Measurements from ENCODE around the gene DZIP3. TPM values are rescaled to one million over a fixed set of nuclear protein-coding genes. Genes with fewer than 3 reads are reported as not detected.

Gene DZIP3
- polyA plus RNA-seq, result 10 to 100 TPM in 1 of 4 donors, 1 to 10 TPM in 2, under 1 TPM in 1; 0.54 to 13.2 (median 2.0) TPM
- long read RNA-seq, donor 1, result 0 reads
- long read RNA-seq, donor 2, result 0 reads
- long read RNA-seq, donor 3, result 0 reads
- long read RNA-seq, donor 4, result 0 reads
- long read RNA-seq, donor 5, result 0 reads
- long read RNA-seq, donor 6, result 0 reads
- long read RNA-seq, donor 7, result 0 reads
- long read RNA-seq, donor 8, result 0 reads
- long read RNA-seq, donor 9, result 0 reads
- long read RNA-seq, donor 10, partial matches to known transcripts, result 0 of 1 reads
- long read RNA-seq, donor 10, other reads (novel, unspliced or antisense), result 0 of 1 reads

- Histone ChIP-seq H3K27ac (ENCODE audit: low read depth in 1 of 3, low read length in 2 of 3) (peak within 1 kb of the TSS; percentile 87 to 94 (median 89)), H3K27me3 (ENCODE audit: control insufficient read depth in 3 of 3, insufficient read depth in 3 of 3, low read length in 3 of 3) (no peaks in the 10 kb centered on the region), H3K9me3 (ENCODE audit: control insufficient read depth in 2 of 2, insufficient read depth in 1 of 2, low read depth in 1 of 2, low read length in 1 of 2) (no peaks in the 10 kb centered on the region), H3K4me3 (ENCODE audit: low read depth in 1 of 3, low read length in 3 of 3) (peak within 1 kb of the TSS; percentile 79 to 86 (median 81)), H3K36me3 (ENCODE audit: control insufficient read depth in 3 of 3, insufficient read depth in 2 of 3, low read depth in 1 of 3, low read length in 3 of 3) (no peaks in the 10 kb centered on the region), H3K4me1 (ENCODE audit: control insufficient read depth in 3 of 3, insufficient read depth in 2 of 3, low read depth in 1 of 3, low read length in 2 of 3) (peaks cover 0 to 3% (median 0%) of the 10 kb centered on the region in 3 donors)
- no peak for FAIRE-seq
- peak; percentile 74 to 94 for DNase-seq
- WGBS, 3 donors, result 0 to 1% (median 0%) methylated on average over 57 to 59 of the region's 59 CpGs
Measured at GRCh38 chr3:108589081-108589997, at the start of gene DZIP3, which contains the start of gene CIP2A. TSS of gene DZIP3 (plus strand) at chr3:108589722. CDS start at chr3:108605407, 15,685 bp downstream. TSS of gene CIP2A (minus strand) at chr3:108589438. CDS start at chr3:108589375, 63 bp downstream.

- Histone ChIP-seq H3K9me3 (ENCODE audit: control insufficient read depth in 2 of 2, insufficient read depth in 1 of 2, low read depth in 1 of 2, low read length in 1 of 2) (no peaks in the 10 kb centered on the region), H3K27ac (ENCODE audit: low read depth in 1 of 3, low read length in 2 of 3) (no peak overlapping the region), H3K4me1 (ENCODE audit: control insufficient read depth in 3 of 3, insufficient read depth in 2 of 3, low read depth in 1 of 3, low read length in 2 of 3) (no peaks in the 10 kb centered on the region), H3K27me3 (ENCODE audit: control insufficient read depth in 3 of 3, insufficient read depth in 3 of 3, low read length in 3 of 3) (no peaks in the 10 kb centered on the region), H3K36me3 (ENCODE audit: control insufficient read depth in 3 of 3, insufficient read depth in 2 of 3, low read depth in 1 of 3, low read length in 3 of 3) (peaks cover 0 to 6% (median 0%) of the 10 kb centered on the region in 3 donors), H3K4me3 (ENCODE audit: low read depth in 1 of 3, low read length in 3 of 3) (no peak overlapping the region)
- WGBS, 3 donors, result 65 to 91% (median 67%) methylated on average over 1 of the region's 1 CpG
- FAIRE-seq (peak; percentile 51), DNase-seq (peak in 1 of 2 donors; percentile 5)
Measured at GRCh38 chr3:108546247-108546646, 43.3 kb upstream of the DZIP3 start.

GRCh38 chr3:108546692-108547091 lies 42.8 kb upstream of the DZIP3 start:
- Histone ChIP-seq H3K9me3 (ENCODE audit: control insufficient read depth in 2 of 2, insufficient read depth in 1 of 2, low read depth in 1 of 2, low read length in 1 of 2) (no peaks in the 10 kb centered on the region), H3K4me1 (ENCODE audit: control insufficient read depth in 3 of 3, insufficient read depth in 2 of 3, low read depth in 1 of 3, low read length in 2 of 3) (no peaks in the 10 kb centered on the region), H3K27me3 (ENCODE audit: control insufficient read depth in 3 of 3, insufficient read depth in 3 of 3, low read length in 3 of 3) (no peaks in the 10 kb centered on the region), H3K36me3 (ENCODE audit: control insufficient read depth in 3 of 3, insufficient read depth in 2 of 3, low read depth in 1 of 3, low read length in 3 of 3) (peaks cover 0 to 6% (median 0%) of the 10 kb centered on the region in 3 donors), H3K27ac (ENCODE audit: low read depth in 1 of 3, low read length in 2 of 3) (no peak overlapping the region), H3K4me3 (ENCODE audit: low read depth in 1 of 3, low read length in 3 of 3) (no peak overlapping the region)
- DNase-seq, result no peak
- no peak for FAIRE-seq
- 73 to 84% (median 83%) methylated on average over 3 of the region's 3 CpGs for WGBS, 3 donors

DNA sequence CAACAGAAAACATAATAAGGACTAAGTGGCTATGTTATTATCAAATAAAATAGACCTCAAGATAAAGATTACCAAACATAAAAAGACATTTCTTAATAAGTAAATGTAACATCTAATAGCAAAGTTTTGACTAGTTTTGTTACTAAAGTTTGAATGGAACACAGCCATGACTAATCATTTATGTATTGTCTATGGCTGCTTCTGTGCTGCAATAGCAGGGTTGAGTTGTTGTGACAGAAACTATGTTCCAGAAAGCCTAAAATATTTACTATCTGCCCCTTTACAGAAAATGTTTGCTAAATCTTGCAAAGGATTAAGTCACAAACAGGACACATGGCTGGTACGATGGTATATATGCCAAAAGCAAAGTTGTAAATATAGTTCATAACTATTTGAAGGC lies 41.2 kb upstream of the DZIP3 start:
- DNase-seq (no peak), FAIRE-seq (no peak)
- Histone ChIP-seq H3K4me3 (ENCODE audit: low read depth in 1 of 3, low read length in 3 of 3) (no peak overlapping the region), H3K27ac (ENCODE audit: low read depth in 1 of 3, low read length in 2 of 3) (no peak overlapping the region), H3K9me3 (ENCODE audit: control insufficient read depth in 2 of 2, insufficient read depth in 1 of 2, low read depth in 1 of 2, low read length in 1 of 2) (no peaks in the 10 kb centered on the region), H3K36me3 (ENCODE audit: control insufficient read depth in 3 of 3, insufficient read depth in 2 of 3, low read depth in 1 of 3, low read length in 3 of 3) (peaks cover 0 to 4% (median 0%) of the 10 kb centered on the region in 3 donors), H3K4me1 (ENCODE audit: control insufficient read depth in 3 of 3, insufficient read depth in 2 of 3, low read depth in 1 of 3, low read length in 2 of 3) (no peaks in the 10 kb centered on the region), H3K27me3 (ENCODE audit: control insufficient read depth in 3 of 3, insufficient read depth in 3 of 3, low read length in 3 of 3) (no peaks in the 10 kb centered on the region)
- 78 to 90% (median 86%) methylated on average over 1 of the region's 1 CpG for WGBS, 3 donors

GRCh38 chr3:108548886-108549285 lies 40.6 kb upstream of the DZIP3 start:
- H3K36me3 ChIP-seq (ENCODE audit: control insufficient read depth in 3 of 3, insufficient read depth in 2 of 3, low read depth in 1 of 3, low read length in 3 of 3), result no peaks in the 10 kb centered on the region
- WGBS, 3 donors, result 92 to 97% (median 95%) methylated on average over 2 of the region's 2 CpGs
- DNase-seq (no peak), FAIRE-seq (no peak)
- H3K4me1 ChIP-seq (ENCODE audit: control insufficient read depth in 3 of 3, insufficient read depth in 2 of 3, low read depth in 1 of 3, low read length in 2 of 3), result no peaks in the 10 kb centered on the region
- no peaks in the 10 kb centered on the region for H3K9me3 ChIP-seq (ENCODE audit: control insufficient read depth in 2 of 2, insufficient read depth in 1 of 2, low read depth in 1 of 2, low read length in 1 of 2)
- H3K27ac ChIP-seq (ENCODE audit: low read depth in 1 of 3, low read length in 2 of 3), result no peak overlapping the region
- no peak overlapping the region for H3K4me3 ChIP-seq (ENCODE audit: low read depth in 1 of 3, low read length in 3 of 3)
- H3K27me3 ChIP-seq (ENCODE audit: control insufficient read depth in 3 of 3, insufficient read depth in 3 of 3, low read length in 3 of 3), result no peaks in the 10 kb centered on the region

DNA sequence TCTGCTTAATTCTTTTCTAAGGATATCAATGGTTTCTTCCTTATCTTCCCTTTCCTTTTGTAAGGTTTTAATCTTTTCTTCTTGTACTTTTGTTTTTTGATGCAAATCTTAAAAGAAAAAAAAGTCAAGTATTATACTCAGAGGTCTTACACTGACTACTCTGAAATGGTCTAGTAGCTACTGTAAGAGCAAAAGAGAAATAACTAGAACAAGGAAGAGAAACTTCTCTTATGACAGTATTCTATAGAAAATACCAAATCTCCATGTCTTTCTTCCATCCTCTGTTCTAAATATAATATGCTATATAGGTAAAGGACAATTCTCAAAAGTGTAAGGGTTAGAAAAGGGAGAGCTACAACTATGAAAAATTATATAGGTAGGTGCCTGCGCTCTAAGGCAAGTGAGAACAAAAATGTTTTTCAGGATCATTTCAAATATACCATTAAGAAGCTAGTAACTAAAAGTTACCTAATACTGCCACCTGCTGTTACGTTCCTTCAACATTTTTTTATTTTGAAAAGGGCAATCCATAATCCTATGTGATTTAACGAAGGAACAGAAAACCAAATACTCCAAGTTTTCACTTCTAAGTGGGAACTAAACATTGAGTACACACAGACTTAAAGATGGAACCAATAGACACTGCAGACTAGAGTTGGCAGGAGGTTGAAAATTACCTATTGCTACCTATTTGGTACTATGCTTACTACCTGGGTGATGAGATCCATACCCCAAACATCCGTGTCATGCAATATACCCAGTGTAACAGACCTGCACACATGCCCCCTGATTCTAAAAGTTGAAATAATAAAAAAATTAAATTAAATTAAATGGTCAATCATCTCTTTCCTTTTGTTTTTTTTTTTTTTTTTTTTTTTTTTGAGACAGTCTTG lies 37.0 kb upstream of the DZIP3 start:
- no peak overlapping the region for H3K4me3 ChIP-seq (ENCODE audit: low read depth in 1 of 3, low read length in 3 of 3)
- H3K4me1 ChIP-seq (ENCODE audit: control insufficient read depth in 3 of 3, insufficient read depth in 2 of 3, low read depth in 1 of 3, low read length in 2 of 3), result peaks cover 0 to 3% (median 0%) of the 10 kb centered on the region in 3 donors
- H3K9me3 ChIP-seq (ENCODE audit: control insufficient read depth in 2 of 2, insufficient read depth in 1 of 2, low read depth in 1 of 2, low read length in 1 of 2), result no peaks in the 10 kb centered on the region
- 42 to 57% (median 51%) methylated on average over 4 of the region's 4 CpGs for WGBS, 3 donors
- no peaks in the 10 kb centered on the region for H3K36me3 ChIP-seq (ENCODE audit: control insufficient read depth in 3 of 3, insufficient read depth in 2 of 3, low read depth in 1 of 3, low read length in 3 of 3)
- no peak overlapping the region for H3K27ac ChIP-seq (ENCODE audit: low read depth in 1 of 3, low read length in 2 of 3)
- FAIRE-seq (peak; percentile 86), DNase-seq (peak; percentile 49 to 60)
- no peaks in the 10 kb centered on the region for H3K27me3 ChIP-seq (ENCODE audit: control insufficient read depth in 3 of 3, insufficient read depth in 3 of 3, low read length in 3 of 3)

GRCh38 chr3:108554229-108554628 lies 35.3 kb upstream of the DZIP3 start:
- DNase-seq, result no peak
- Histone ChIP-seq H3K4me3 (ENCODE audit: low read depth in 1 of 3, low read length in 3 of 3) (no peak overlapping the region), H3K27ac (ENCODE audit: low read depth in 1 of 3, low read length in 2 of 3) (no peak overlapping the region), H3K36me3 (ENCODE audit: control insufficient read depth in 3 of 3, insufficient read depth in 2 of 3, low read depth in 1 of 3, low read length in 3 of 3) (peaks cover 0 to 2% (median 0%) of the 10 kb centered on the region in 3 donors), H3K27me3 (ENCODE audit: control insufficient read depth in 3 of 3, insufficient read depth in 3 of 3, low read length in 3 of 3) (no peaks in the 10 kb centered on the region), H3K9me3 (ENCODE audit: control insufficient read depth in 2 of 2, insufficient read depth in 1 of 2, low read depth in 1 of 2, low read length in 1 of 2) (no peaks in the 10 kb centered on the region), H3K4me1 (ENCODE audit: control insufficient read depth in 3 of 3, insufficient read depth in 2 of 3, low read depth in 1 of 3, low read length in 2 of 3) (peaks cover 0 to 3% (median 0%) of the 10 kb centered on the region in 3 donors)
- no peak for FAIRE-seq

All from small intestine (tissue), 16 donors.